Epidermal melanocyte (primary cell): ENCODE results near the gene AKAIN1.
A peak's percentile ranks its signal among the peaks of the same experiment; 100 is the strongest.

ENCODE experiments used
- DNase-seq: peaks from one replicate; pipeline ENCODE4 v3.0.0; 2011; ENCODE audit warnings: low spot score; ENCODE audit not compliant: insufficient read length

The AKAIN1 gene, protein sequence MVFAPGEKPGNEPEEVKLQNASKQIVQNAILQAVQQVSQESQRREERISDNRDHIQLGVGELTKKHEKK

GRCh38 chr18:5197032-5197434 is at the start of gene AKAIN1:
TSS of gene AKAIN1 (minus strand) at chr18:5197257. CDS start at chr18:5197053, 204 bp downstream.
- peak; percentile 29 for DNase-seq

DNA sequence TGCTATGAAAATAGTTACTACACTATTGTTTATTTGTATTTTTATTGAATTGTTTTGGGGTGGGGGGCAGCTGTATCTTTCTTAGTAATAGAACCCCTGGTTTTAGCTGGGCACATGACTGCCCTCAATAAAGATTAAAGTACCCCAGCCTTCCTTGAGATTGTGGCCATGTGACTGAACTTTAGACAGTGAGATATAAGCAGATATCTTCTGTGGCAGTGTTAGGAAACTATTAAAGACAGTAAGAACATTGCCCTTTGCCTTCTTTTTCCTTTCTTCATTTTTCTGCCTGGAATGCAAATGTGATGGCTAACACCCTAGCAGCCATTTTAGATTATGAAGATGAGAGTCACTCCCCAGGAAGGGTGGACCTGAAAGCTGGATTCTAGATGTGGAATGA is 47.9 kb upstream of the AKAIN1 start:
- no peak for DNase-seq

DNA sequence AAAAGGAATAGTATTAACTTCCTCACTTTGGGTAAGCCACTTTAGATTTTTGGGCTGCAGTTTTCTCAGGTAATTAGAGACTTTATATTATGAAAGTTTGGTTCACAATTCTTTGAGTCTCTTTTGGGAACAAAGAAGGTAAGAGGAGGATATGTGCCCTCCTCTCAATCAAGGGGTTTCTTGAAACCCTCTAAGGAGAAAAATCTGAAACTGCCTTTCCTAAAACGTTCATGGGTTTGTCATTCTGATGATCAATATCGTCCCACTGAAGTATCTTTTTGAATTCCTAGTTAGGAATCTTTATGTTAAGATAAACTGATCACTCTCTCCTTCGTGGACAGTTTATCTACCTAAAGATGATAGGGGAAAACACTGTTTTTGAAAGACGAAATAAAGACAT is 42.4 kb upstream of the AKAIN1 start:
- DNase-seq = no peak

DNA sequence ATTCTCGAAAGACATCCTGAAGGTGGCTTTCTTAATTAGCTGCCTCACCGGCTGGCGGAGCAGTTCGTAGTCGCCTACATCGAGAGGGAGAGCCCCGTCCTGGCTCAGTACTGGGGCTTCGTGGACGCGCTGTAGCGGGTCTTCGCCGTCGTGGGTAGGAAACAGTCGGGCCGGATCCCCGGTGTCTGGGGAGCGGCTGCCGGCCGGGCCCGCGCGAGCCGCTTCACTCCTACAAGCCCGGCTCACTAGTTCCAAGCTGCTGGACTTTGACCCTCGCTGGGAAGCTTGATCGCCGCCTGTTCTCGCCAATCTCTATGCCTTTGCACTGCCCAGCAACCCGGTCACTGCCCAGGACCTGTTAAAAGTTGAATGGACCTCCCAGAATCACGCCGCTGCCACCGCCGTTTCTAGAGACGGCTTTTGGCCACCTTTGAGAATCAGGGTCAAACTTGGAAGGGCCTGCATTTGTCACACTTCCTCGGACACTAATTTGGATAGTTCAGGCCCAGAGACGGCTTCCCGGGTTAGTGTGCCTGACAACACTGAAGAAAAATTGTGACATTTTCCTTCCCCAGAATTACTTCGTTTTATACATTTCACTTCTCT is 41.4 kb upstream of the AKAIN1 start:
- no peak for DNase-seq

GRCh38 chr18:5237723-5238370 is 40.8 kb upstream of the AKAIN1 start:
- peak; percentile 52 for DNase-seq

GRCh38 chr18:5237083-5237722 is 40.1 kb upstream of the AKAIN1 start:
- no peak for DNase-seq

DNA sequence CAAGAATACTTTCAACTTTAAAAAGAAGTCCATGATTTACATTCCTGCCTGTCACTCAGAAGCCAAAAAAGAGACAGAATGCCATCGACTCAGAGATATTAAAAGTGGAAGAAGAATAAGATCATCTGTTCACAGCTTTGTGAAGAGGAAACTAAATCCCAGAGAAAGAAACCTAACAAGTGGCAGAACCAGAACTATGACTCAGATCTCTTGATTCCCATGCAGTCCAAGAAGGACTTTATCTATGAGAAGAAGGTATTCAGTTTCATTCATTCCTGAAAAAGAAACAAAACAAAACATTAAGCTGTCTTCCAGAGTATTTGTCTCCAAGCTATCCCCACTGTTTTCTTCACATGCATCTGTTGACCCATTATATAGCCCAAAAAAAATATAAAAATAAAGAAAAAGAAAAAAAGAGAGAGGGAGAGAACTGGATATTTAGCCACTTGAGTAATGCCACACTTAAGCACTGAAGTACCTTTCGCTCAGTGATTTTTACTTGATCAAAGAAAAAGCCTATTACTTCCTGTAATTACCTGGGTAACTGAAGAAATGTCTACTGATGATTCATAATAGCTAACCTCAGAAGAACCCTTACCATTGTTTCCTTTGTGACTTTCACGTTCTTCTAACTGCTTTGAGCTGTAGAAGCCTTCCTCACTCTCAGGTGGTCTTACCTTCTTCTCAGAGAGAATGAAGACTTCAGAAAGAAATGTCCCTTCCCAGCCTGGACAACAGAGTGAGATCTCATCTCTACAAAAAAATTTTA is 17.7 kb upstream of the AKAIN1 start:
- DNase-seq = no peak

DNA sequence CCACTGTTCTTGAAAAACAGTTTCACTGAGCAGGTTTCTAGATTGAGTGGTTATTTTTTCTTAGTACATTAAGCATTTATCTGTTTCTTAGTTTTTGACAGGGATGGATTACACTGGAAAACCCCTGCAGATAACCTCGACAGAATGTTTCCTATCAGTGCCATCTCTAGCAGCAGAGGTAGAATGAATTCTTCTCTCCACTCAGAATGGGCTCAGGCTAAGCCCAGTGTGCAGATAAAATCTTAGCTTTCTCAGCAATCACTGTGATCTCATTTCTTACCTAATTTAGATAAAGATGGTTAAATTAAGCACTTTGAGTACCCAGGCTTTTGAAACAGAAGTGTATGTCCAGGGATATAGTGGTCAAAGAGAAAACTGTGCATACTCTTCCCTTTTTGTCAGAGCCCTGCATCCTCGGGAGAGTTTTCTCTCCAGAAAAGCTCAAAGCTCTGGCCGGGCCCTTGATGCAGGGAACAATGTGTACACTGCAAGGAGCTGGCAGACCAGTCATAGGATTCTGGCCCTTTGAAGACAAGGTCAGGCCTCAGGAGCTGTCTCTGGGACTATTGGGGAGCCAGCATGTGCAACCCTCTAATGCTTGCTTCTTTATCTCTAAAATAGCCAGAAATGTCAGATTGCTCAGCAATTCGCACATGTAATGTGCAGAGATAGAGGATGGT is 10.6 kb upstream of the AKAIN1 start:
- DNase-seq = no peak

DNA sequence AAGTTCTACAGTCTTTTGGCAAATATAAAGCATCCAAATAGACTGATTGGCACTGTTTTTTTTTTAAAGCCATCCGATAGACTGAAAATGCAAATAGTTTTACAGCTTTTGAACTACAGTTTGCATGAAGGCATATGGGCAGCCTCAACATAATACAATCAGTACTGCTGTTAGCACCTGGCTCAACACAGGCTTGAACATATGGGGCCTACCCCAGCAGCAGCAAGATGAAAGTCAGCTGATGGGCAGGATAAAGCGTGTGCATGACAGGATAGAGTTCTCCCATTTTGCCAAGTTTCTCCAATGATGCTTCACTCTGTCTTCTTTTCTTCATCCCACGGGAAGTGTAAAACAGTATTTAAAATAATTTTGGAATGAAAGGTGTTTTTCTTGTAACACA is 1.3 kb upstream of the AKAIN1 start:
- DNase-seq = no peak

- no peak for DNase-seq
Observed at GRCh38 chr18:5197461-5197860, 404 bp upstream of the AKAIN1 start.

DNA sequence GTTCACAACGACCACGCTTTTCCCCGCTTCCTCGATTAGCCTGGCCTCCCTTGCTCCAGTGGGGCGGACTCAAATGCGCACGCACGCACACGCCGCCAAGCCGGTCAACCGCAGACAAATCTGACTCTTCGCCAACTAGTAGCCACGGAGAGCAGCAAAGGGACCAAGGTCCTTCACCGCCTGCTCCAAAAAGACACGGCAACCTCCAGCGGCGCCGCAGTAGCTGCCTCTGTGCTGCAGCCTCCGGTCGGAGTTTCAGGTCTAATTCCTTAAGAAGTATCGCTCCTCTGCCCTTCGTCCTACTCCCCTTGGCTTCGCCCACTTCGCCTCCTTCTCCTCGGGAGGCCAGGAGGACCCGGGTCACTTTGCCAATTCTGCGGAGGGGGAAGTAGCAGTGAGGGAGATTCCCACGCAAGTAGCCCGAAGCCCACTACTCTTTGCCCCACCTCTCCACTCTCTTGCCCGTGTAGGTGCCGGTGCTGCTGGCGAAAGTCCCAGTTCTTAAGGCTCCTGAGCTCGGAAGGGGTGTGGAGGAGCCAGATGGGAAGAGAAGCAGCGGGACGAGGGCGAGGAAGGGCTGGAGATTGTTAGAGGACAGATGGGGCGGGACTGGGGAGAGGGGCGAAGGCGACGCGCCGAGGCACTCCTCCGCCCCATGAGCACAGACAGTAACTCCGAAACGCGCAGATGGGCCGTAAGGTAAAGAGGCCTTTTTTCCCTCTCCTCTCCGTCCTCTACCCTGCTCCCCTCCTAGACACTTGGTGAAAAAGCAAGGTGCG is 615 bp downstream of the AKAIN1 start:
- no peak for DNase-seq

- no peak for DNase-seq
Observed at GRCh38 chr18:5195656-5196055, 1.4 kb downstream of the AKAIN1 start.

DNA sequence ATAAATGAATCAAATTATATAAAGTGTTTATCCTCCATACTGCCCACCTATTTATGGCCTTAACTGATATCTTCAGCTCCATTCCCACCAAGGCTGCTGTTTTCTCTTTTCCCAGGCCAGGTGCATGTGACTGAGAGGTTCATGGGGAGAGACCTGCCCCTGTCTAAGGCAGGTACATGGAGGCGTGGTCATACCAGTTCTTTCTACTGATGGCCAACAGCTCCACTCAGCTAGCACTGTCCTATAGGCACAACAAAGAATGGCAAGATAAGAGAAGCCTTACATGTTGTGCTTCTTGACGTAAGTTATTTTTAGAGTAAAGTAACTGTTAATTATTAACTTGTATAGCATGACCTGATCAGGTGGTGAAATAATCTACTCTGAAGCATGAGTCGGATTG is 16.8 kb downstream of the AKAIN1 start:
- DNase-seq = no peak

DNA sequence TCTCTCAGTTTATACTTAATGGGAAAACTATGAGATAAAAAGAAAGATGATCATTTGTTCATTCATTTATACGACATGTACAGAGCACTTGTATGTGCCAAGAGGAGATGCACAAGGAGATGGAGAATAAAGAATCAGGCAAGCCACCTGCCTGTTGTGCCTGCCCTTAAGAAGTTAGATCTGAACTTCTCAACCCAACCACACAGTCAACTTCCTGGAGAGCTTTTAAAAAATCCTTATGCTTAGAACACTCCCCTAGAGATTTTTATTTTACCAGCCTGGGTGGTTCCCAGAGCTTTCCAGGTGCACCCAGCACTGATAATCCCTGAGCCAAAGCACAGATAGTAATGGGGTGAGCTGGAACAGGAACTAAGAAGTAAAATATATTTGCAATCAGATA is 18.5 kb downstream of the AKAIN1 start:
- no peak for DNase-seq

DNA sequence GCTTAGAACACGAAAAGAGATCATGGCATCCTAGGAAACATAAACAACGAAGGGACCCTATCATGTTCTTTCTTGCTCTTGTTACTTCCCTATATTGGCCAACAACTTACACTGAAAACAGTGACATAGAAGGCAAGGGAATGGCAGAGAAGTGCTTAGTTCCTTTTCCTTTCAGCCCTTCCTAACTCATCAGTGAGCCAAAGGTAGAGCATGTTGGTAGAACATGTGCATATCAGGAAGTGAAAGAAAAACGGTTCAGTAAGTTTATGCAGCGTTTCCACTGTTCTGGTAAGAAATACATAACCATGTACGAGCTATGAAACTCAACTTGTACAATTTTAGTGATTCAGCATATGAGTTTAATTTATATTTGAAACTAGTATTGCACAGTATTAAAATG is 21.7 kb downstream of the AKAIN1 start:
- no peak for DNase-seq

- DNase-seq = no peak
Observed at GRCh38 chr18:5173646-5174045, 23.4 kb downstream of the AKAIN1 start.

GRCh38 chr18:5173236-5173635 is 23.8 kb downstream of the AKAIN1 start:
- no peak for DNase-seq

- DNase-seq = no peak
Observed at GRCh38 chr18:5167831-5168230, 29.2 kb downstream of the AKAIN1 start.

DNA sequence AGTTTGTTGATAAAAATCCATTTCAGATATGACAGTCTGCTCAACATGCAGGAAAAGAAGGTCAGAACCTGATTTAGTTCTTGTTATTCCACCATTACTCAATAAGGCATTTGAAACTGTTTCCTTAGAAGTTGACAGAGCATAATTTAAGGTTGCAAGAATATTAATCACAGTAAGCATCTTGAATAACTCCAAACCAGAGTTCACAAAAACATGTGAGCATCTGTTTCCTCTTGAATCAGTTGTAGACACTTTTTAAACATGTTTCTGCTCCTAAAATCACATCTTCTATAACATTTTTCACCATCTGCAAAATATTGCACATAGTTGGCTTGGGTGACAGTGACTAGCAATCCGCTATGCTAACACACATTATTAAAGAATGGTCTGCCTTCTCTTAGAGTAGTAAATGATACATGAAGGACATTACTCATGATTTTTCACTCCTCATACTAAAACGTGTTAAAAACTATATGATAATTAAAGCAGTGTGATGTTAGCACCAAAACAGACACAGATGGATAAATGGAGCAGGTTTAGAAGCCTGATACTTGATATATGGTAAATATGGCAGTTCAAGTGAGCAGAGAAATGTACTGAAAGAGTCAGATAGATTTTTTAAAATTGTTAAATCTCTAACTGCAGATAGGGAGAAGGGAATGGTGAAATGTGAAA is 30.3 kb downstream of the AKAIN1 start:
- DNase-seq = no peak

GRCh38 chr18:5164903-5165302 is 32.2 kb downstream of the AKAIN1 start:
- DNase-seq = no peak
